ENCODE data around the gene CACFD1.

The CACFD1 gene

GRCh38 chr9:133490201-133490681 is 30.5 kb downstream of the CACFD1 start:
- H3K4me3 ChIP-seq (ENCODE audit: low read depth, low read length): no peak overlapping the region
- DNase-seq (ENCODE audit: low read depth): no peak
- TF ChIP-seq CTCF (IDR thresholded peaks at IDR 0.05; ENCODE audit: low read depth, low read length, missing control alignments): no peak

- DNase-seq (ENCODE audit: low read depth): no peak
- no peak for TF ChIP-seq CTCF (IDR thresholded peaks at IDR 0.05; ENCODE audit: low read depth, low read length, missing control alignments)
- no peak overlapping the region for H3K4me3 ChIP-seq (ENCODE audit: low read depth, low read length)
These were observed 31.3 kb downstream of the CACFD1 start for GRCh38 chr9:133490865-133491655.

- TF ChIP-seq CTCF (IDR thresholded peaks at IDR 0.05; ENCODE audit: low read depth, low read length, missing control alignments): no peak
- no peak overlapping the region for H3K4me3 ChIP-seq (ENCODE audit: low read depth, low read length)
- no peak for DNase-seq (ENCODE audit: low read depth)
These were observed 31.8 kb downstream of the CACFD1 start for GRCh38 chr9:133491656-133491925.

GRCh38 chr9:133492061-133493021 is 32.6 kb downstream of the CACFD1 start:
- no peak for TF ChIP-seq CTCF (IDR thresholded peaks at IDR 0.05; ENCODE audit: low read depth, low read length, missing control alignments)
- H3K4me3 ChIP-seq (ENCODE audit: low read depth, low read length): no peak overlapping the region
- no peak for DNase-seq (ENCODE audit: low read depth)

GRCh38 chr9:133493428-133493827 is 33.6 kb downstream of the CACFD1 start:
- DNase-seq (ENCODE audit: low read depth): no peak
- no peak for TF ChIP-seq CTCF (IDR thresholded peaks at IDR 0.05; ENCODE audit: low read depth, low read length, missing control alignments)

GRCh38 chr9:133493845-133494540 is 34.2 kb downstream of the CACFD1 start:
- TF ChIP-seq CTCF (IDR thresholded peaks at IDR 0.05; ENCODE audit: low read depth, low read length, missing control alignments): no peak
- H3K4me3 ChIP-seq (ENCODE audit: low read depth, low read length): no peak overlapping the region
- DNase-seq (ENCODE audit: low read depth): no peak

More at GRCh38 chr9:133493428-133493827, 33.6 kb downstream of the CACFD1 start:
- H3K4me3 ChIP-seq (ENCODE audit: low read depth, low read length): no peak overlapping the region
